Heart right ventricle (tissue), 16 donors: ENCODE data around the gene KLHL1. TPM values are rescaled to one million over a fixed set of nuclear protein-coding genes. Genes with fewer than 3 reads are reported as not detected.
"Not testable (repeated sequence)": the region's sequence is repeated elsewhere in the genome, so short reads cannot be mapped to it uniquely, and the experiment has no call there.

Experiments
- ATAC-seq, 8 donors: fragments of 200-7000 bp; cut with Tn5 transposase; one replicate each; pipeline ENCODE4 v1.9.1; 2020; ENCODE audit warnings: mild to moderate bottlenecking in 8 of 8, moderate library complexity in 8 of 8, moderate number of reproducible peaks in 1 of 8
- DNase-seq, 2 donors: peaks; one replicate each; pipeline ENCODE4 v3.0.0-alpha.2; 2020
- H3K27ac ChIP-seq, 10 donors: fragments of 200-600 bp; sonication (generic) in 2 of 10; one replicate each; pipeline versions ENCODE4 v1.5.0 to v1.8.0; 2020 to 2022; ENCODE audit warnings: mild to moderate bottlenecking in 3 of 10
- H3K27me3 ChIP-seq, 7 donors: fragments of 200-600 bp; one replicate each; pipeline ENCODE4 v1.8.0; 2021 to 2022; ENCODE audit warnings: mild to moderate bottlenecking in 2 of 7
- H3K36me3 ChIP-seq, 9 donors: fragments of 200-600 bp; sonication (generic) in 1 of 9; one replicate each; pipeline versions ENCODE4 v1.5.0 to v1.8.0; 2020 to 2022; ENCODE audit warnings: mild to moderate bottlenecking in 2 of 9
- H3K4me1 ChIP-seq, 9 donors: fragments of 200-600 bp; sonication (generic) in 1 of 9; one replicate each; pipeline versions ENCODE4 v1.5.0 to v1.8.0; 2020 to 2022; ENCODE audit warnings: mild to moderate bottlenecking in 4 of 9
- H3K4me3 ChIP-seq, 10 donors: fragments of 200-600 bp; sonication (generic) in 2 of 10; one replicate each; pipeline versions ENCODE4 v1.5.0 to v1.8.0; 2020 to 2022; ENCODE audit warnings: mild to moderate bottlenecking in 7 of 10, moderate library complexity in 2 of 10
- H3K9me3 ChIP-seq, 11 donors: fragments of 200-600 bp in 10 of 11; sonication (generic) in 2 of 11; one replicate each; pipeline versions ENCODE4 v1.5.0 to v1.8.0; 2013 to 2022; ENCODE audit warnings: mild to moderate bottlenecking in 2 of 11, control low read depth in 1 of 11, moderate library complexity in 1 of 11
- CTCF ChIP-seq, 9 donors: fragments of 200-600 bp; sonication (generic) in 2 of 9; IDR thresholded peaks; one replicate each; pipeline versions ENCODE4 v1.5.0 to v1.8.0; 2021 to 2022; ENCODE audit warnings: antibody characterized with exemption in 9 of 9, mild to moderate bottlenecking in 5 of 9, moderate library complexity in 1 of 9
- WGBS, 2 donors: extraction: QIAGEN DNeasy Blood & Tissue Kit; methylation state at CpG; one replicate each; pipeline ENCODE4 v1.1.7; 2013; ENCODE audit warnings: inconsistent platforms in 1 of 2; 5-methylcytosine and 5-hydroxymethylcytosine counted together
- intact Hi-C, 10 donors: fragments of 100-400 bp; cut with DNase I; formaldehyde crosslinking; loops; one replicate each; pipeline versions ENCODE4 v1.11.1 to v1.14.2; 2022
- long read RNA-seq, 3 donors: library from polyadenylated mRNA; unstranded; transcript quantifications; one replicate each; pipeline ENCODE4 v2.0.0, GENCODE V29; 2020 to 2021
- polyA plus RNA-seq, 2 donors: library from polyadenylated mRNA; stranded (reverse); fragments of 200-250 nt; gene quantifications; one replicate each; pipeline ENCODE4 v1.2.3, GENCODE V29; 2013
- total RNA-seq, 10 donors: library from RNA; stranded (reverse); fragmentation: NEBNext Ultra II Directional in 3 of 10; extraction: Animal tissue kit (Norgen Biotek cat#: 25700) in 3 of 10; gene quantifications; one replicate each; pipeline versions ENCODE4 v1.2.1 to v1.2.4, GENCODE V29; 2021 to 2023
- donor health status: Arrhythmogenic right ventricular cardiomyopathy.
- donor health status: ischemic (EF 13 %, LVEDD 7.1; RV severe dilation, severe dysfunction).
- donor health status: healthy with polysubstance abuse.
- donor health status: DM: no; HTN: yes; CAD: no.
- donor health status: DM: no; HTN: no; CAD: no.
- donor health status: ischemic (EF 25% LVEDD 6.9; RV normal size, moderate dysfunction).
- donor health status: ischemic (EF 25% LVEDD 5.7; RV mildly dilated, moderate dysfunction).
- donor health status: healthy.
- donor health status: DM: yes; HTN: yes; CAD: no.
- donor health status: Ischemic cardiomyopathy.
- donor health status: ischemic (EF 35%, LVEDD 5.7; RV mildly dilated, moderate dysfunction).
- donor health status: nonischemic (EF 11% LVEDD 7.7; RV severe dilation, severe dysfunction).
- donor health status: DM: yes; HTN: yes; CAD: no.
- donor health status: PGD.
- donor health status: ischemic (EF 29% LVEDD 5.4; RV normal size, mild dysfunction).
- donor health status: nonischemic (EF 23%, LVEDD 6.1; RV moderate dilation, normal function).

KLHL1 gene
- total RNA-seq (under 1 TPM in 1 of 10 donors, not detected in 9; 0.06 TPM), polyA plus RNA-seq (not detected)
- long read RNA-seq, donor 1: 0 reads
- long read RNA-seq, donor 2: 0 reads
- long read RNA-seq, donor 3: 0 reads

- TF ChIP-seq CTCF (IDR thresholded peaks at IDR 0.05): no peak
- 57 to 64% methylated on average over 17 to 18 of the region's 18 CpGs for WGBS, 2 donors
Measured at GRCh38 chr13:70108356-70109105, at the start of gene KLHL1. KLHL1 (minus strand) TSS chr13:70108452; CDS start chr13:70107699, 753 bp downstream.

GRCh38 chr13:70142658-70143057 is 34.4 kb upstream of the KLHL1 start:
- intact Hi-C loops, H3K4me3 ChIP-seq, ATAC-seq, H3K36me3 ChIP-seq, H3K4me1 ChIP-seq, H3K27me3 ChIP-seq, DNase-seq, H3K27ac ChIP-seq: not testable (repeated sequence)
- 93 to 94% methylated on average over 12 of the region's 12 CpGs for WGBS, 2 donors
- H3K9me3 ChIP-seq: peaks cover 0 to 29% (median 0%) of the 10 kb centered on the region in 11 donors

More at GRCh38 chr13:70108356-70109105, at the start of gene KLHL1:
- H3K27me3 ChIP-seq: peaks cover 0 to 24% (median 12%) of the 10 kb centered on the region in 7 donors
- H3K9me3 ChIP-seq: no peaks in the 10 kb centered on the region
- no peaks in the 10 kb centered on the region for H3K36me3 ChIP-seq
- H3K4me1 ChIP-seq: no peaks in the 10 kb centered on the region
- ATAC-seq: no peak
- intact Hi-C loops: no loop called here
- no peak within 1 kb of the TSS for H3K27ac ChIP-seq
- DNase-seq: no peak
- no peak within 1 kb of the TSS for H3K4me3 ChIP-seq

- DNase-seq (no peak), ATAC-seq (no peak)
- intact Hi-C loops: no loop called here
- Histone ChIP-seq H3K9me3 (peaks cover 0 to 7% (median 0%) of the 10 kb centered on the region in 11 donors), H3K27ac (no peak overlapping the region), H3K27me3 (no peaks in the 10 kb centered on the region), H3K4me3 (no peak overlapping the region), H3K4me1 (no peaks in the 10 kb centered on the region), H3K36me3 (no peaks in the 10 kb centered on the region)
- WGBS, 2 donors: 83 to 85% methylated on average over 2 of the region's 2 CpGs
- TF ChIP-seq CTCF (IDR thresholded peaks at IDR 0.05): no peak
Measured at GRCh38 chr13:70128098-70128497, 19.8 kb upstream of the KLHL1 start.

GRCh38 chr13:70125693-70126092 is 17.4 kb upstream of the KLHL1 start:
- H3K27ac ChIP-seq: no peak overlapping the region
- no peak for TF ChIP-seq CTCF (IDR thresholded peaks at IDR 0.05)
- DNase-seq (no peak), ATAC-seq (no peak)
- intact Hi-C loops: no loop called here
- H3K9me3 ChIP-seq: peaks cover 0 to 5% (median 0%) of the 10 kb centered on the region in 11 donors
- H3K4me3 ChIP-seq: no peak overlapping the region
- no peaks in the 10 kb centered on the region for H3K27me3 ChIP-seq
- H3K36me3 ChIP-seq: no peaks in the 10 kb centered on the region
- 61 to 69% methylated on average over 5 of the region's 5 CpGs for WGBS, 2 donors
- H3K4me1 ChIP-seq: no peaks in the 10 kb centered on the region

- WGBS, 2 donors: 59 to 69% methylated on average over 2 of the region's 2 CpGs
- no peak for TF ChIP-seq CTCF (IDR thresholded peaks at IDR 0.05)
Measured at GRCh38 chr13:70117338-70117905, 9.2 kb upstream of the KLHL1 start.

More at GRCh38 chr13:70117338-70117905, 9.2 kb upstream of the KLHL1 start:
- H3K4me3 ChIP-seq: no peak overlapping the region
- no peaks in the 10 kb centered on the region for H3K27me3 ChIP-seq
- DNase-seq: no peak
- H3K27ac ChIP-seq: no peak overlapping the region
- H3K36me3 ChIP-seq: no peaks in the 10 kb centered on the region
- peaks cover 0 to 5% (median 0%) of the 10 kb centered on the region in 11 donors for H3K9me3 ChIP-seq
- ATAC-seq: no peak
- no peaks in the 10 kb centered on the region for H3K4me1 ChIP-seq
- intact Hi-C loops: no loop called here
